Measurements from ENCODE around the gene OLIG3.

The OLIG3 gene

DNA sequence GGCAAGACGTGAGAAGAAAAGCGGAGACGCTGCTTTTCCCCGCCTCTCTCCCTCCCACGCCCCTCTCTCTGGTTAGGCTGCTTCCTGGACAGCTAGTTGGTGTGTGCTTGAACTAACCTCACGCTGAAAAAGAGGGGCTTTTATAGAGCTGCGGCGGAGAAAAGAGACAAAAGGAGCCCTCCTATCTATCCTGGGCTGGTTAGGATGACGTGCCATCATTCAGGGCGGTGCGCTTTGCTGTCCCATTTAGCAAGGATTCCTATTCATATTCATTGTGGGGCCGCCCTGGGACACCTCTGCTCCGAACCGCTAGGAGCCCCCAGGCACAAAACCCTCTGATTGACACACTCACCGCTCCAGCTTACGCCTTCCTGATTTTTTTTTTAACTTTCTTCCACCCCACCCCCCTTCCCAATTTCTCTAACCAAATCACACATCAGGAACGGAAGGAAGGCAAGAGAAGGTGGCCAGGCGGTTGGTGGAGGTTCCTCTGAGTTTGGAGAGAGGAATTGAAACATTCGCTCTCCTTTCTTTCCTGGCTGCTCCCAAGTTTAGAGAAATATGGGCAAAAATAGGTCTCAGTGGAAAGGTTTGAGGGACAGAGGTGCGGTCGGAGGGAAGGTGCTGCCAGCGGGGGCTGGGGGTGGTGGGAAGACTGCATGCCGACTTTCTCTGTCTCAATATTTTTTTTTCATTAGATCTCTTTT, at the start of gene OLIG3:
Gene OLIG3 (minus strand): TSS at position 114 of the 707 bp plus-strand sequence. CDS start 224 bp downstream, outside the sequence.
- no peak for DNase-seq (ENCODE audit: low read depth in 2 of 2)

GRCh38 chr6:137543114-137543513, 48.9 kb upstream of the OLIG3 start:
- no peak for DNase-seq (ENCODE audit: low read depth in 2 of 2)

- DNase-seq (ENCODE audit: low read depth in 2 of 2), result no peak
Observed at GRCh38 chr6:137542713-137543112, 48.5 kb upstream of the OLIG3 start.

DNA sequence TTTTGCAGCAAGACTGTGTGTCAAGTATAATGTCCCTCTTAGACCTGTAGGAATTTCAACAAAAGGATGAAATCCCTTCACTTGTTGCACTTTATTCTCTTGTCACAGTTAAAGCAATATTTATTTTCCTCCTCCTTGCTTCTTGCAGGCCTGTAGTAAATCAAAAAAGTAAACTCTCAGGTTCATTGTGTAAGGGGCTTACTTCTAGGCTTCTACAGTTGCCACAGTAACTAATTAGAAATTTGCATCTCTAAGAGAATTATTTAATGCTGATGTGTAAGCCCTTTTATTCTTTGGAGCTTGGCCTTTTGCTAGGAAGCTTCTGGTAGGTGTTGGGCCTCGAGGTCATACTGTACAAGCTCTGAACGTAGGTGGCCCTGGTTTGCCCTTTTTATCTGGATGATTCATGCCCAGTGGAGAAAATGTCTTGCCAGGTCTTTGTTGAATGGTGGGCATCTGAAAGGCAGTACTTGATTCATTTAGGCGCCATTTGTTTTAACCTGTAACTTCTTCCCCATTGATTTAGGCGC, 47.4 kb upstream of the OLIG3 start:
- no peak for DNase-seq (ENCODE audit: low read depth in 2 of 2)

GRCh38 chr6:137536104-137536773, 42.0 kb upstream of the OLIG3 start:
- DNase-seq (ENCODE audit: low read depth in 2 of 2), result no peak

DNA sequence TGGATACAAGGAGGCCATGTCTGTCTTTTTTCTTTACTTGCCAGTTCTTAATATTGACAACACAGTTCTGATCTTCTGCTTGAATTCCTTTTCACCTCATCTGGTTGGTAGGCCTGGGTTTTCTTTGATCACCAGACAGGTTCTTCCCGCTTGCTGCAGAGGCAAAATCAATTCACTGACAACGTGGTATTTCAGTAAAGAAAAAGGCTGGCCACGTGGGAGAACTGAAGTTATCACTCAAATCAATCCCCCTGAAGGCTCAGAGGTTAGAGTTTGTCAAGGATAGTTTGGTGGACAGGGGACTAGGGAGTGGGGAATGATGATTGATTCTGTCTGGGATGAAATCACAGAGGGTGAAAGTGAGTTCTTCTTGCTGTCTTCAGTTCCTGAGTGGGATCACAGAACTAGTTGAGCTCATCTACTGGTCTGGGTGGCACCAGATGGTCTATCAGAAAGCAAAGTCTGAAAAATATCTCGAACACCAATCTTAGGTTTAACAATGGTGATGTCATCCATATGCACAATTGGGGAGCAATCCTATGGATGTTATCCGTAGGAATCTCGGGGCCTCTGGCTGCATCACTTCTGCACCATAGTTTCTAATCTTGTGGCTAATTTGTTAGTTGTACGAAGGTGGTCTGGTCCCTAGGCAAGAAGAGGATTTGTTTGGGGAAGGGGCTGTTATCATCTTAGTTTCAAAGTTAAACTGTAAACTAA, 37.3 kb upstream of the OLIG3 start:
- DNase-seq (ENCODE audit: low read depth in 2 of 2), result no peak

GRCh38 chr6:137530404-137530803, 36.2 kb upstream of the OLIG3 start:
- DNase-seq (ENCODE audit: low read depth in 2 of 2), result no peak

DNA sequence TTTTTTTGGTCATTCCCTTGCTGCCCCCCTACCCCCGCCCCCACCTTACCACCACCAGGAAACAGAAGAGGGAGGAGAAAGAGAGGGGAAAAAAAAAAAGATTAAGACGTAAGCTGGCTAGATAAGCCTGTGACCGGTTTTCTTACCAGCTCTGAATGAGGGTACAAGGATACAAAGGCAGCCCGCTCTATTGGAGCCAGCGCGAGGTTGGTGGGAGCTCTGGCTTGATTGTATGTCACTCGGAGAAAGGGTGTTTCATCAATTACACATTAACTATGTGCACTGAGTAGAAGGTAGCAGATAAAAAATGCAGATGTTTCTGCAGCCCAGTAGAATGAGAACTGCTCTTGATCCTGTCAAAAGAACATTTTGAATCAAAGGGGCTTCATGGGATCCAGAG, 28.6 kb upstream of the OLIG3 start:
- no peak for DNase-seq (ENCODE audit: low read depth in 2 of 2)

GRCh38 chr6:137522198-137522798, 28.1 kb upstream of the OLIG3 start:
- no peak for DNase-seq (ENCODE audit: low read depth in 2 of 2)

DNA sequence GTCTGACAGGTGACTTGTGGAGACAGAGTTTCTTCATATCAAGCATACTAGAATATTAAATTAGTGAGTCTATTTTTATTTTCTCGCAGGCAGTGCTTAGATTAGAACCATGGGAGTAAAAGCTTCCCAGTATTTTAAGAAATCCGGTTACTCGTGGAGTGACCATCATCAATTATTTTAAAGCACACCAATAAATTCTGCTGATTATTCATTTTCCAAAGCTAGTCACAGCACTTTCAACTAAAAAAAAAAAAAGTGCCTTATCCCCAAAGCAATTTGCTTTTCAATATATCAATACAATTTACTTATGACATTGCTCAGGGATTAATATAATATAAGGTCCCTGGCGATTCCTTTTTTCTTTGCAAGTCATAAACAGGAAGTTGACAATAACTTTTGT, 26.3 kb upstream of the OLIG3 start:
- no peak for DNase-seq (ENCODE audit: low read depth in 2 of 2)

- DNase-seq (ENCODE audit: low read depth in 2 of 2), result no peak
Observed at GRCh38 chr6:137519629-137520176, 25.5 kb upstream of the OLIG3 start.

DNA sequence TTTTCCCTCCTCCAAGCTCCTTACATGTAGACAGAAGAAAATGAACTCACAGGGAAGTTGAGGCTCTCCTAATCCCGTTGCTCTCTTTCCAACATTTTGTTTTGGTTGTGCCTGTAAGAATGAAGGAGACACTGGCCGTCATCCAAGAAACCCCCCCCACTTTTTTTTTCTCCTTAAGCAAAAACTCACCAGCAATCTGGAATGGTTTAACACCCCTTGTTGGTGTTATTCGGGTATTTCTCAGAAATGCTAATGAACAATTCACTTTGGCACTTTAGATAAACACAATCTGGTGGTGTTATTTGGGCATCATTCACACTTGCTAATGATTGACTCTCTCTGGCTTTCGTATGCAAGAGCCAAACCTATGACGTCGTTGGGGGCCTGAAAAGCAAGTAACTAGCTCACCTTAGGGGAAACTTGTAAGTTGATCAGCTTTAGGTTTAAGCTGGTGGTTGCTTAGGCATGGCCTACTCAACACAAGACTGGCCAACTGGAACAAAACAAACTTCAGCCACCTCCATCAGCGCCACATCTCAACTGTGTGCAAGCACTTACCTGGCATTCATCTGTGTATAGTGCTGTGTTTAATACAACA, 24.3 kb upstream of the OLIG3 start:
- no peak for DNase-seq (ENCODE audit: low read depth in 2 of 2)

DNA sequence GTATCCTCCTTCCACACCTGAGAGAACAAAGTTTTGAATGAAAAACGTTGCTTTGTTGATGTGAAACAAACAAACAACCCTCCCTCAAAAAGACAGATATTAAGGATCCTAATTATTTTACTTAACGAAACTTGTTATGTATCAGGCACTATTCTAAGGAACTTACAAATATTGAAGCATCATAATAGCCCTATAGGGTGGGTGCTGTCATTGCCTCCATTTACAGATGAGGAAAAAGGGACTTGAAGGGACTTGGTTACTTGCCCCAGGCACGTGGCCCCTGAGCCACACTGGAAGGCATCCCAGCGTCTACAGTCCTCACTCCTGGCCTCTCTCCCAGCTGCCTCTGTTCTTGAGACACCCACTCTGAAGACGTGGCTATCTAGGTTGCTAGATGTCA, 20.2 kb upstream of the OLIG3 start:
- DNase-seq (ENCODE audit: low read depth in 2 of 2), result no peak

DNA sequence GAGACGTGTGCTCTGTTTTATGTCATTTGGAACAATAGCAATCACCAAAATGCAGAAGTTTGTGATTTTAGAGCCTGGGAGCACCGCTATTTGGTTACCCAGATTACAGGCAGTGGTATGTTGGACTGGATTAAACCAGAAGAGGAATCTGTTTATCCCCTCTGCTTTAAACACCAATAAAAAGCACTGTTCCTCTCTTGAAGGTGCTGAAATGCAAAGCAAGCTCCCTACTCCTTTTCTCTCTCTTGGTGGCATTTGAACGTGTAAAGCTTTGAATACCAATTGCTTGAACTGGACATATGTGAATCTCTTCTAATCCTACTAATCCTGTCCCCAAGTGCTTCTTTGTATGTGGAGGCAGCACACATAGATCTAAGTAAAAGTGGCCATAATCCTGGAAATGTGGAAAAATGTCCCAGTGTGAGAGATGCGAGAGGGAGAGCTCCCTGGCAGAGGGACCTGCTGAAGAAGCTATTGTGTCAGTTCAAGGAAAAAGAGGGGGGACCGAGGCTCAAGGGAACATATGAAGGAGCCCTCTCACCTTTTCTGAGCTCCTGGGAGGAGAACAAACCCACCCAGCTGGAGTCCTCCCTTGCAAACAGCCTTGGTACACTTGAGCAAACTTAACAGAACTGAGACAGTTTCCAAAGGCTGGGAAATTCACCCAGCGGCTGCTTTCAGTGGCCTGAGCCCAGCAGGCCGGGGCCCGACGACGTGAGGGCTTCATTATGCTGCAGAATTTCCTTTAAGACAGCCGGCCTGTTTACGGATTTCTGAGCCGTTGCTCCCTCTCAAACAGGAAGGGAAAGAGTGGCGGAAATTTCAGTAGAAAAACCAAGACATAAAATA, 18.8 kb upstream of the OLIG3 start:
- DNase-seq (ENCODE audit: low read depth in 2 of 2), result no peak

DNA sequence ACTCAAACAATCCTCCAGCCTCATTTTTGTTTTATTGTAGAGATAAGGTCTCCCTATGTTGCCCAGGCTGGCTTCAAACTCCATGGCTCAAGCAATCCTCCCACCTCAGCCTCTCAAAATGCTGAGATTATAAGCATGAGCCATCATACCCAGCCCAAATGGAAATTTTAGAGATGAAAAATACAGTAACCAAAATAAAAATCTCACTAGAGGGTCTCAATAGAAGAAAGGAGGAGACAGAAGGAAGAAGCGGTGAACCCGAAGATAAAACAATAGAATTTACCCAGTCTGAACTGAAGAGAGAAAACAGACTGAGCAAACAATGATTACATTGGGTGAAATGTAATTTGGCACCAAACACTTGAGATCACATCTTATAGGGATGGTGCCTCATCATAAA, 16.7 kb upstream of the OLIG3 start:
- DNase-seq (ENCODE audit: low read depth in 2 of 2), result no peak

DNA sequence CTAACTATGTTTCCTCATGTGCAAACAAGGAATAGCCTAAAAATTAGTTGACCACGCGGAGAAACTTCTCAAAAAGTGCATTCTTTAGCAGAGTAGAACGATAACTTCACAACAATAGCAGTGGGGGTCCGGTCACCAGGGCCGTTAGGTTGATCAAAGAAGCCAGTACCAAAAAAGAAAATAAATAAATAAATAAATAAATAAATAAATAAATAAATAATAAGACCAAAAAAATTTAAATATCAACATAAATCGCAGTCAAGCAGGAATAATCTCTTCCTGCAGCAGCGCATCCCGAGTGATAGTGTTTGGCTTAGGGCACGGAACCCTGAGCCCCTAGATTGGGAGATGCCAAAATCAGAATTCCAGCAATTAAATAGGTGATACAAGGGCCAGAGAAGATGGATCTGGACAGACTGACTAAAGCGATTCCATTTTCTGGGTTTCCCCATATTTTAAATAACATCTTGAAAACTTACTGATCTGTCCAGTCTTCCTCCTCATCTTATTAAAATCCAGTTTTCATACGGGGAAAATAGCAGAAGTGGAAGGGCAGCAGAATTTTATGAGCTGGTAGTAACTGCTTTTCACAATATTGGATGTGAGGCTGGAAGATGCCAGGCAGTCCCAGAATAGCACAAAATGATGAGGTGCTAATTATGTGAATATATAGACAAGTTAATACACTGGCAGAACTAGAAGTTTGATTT, 4.4 kb upstream of the OLIG3 start:
- DNase-seq (ENCODE audit: low read depth in 2 of 2), result no peak

DNA sequence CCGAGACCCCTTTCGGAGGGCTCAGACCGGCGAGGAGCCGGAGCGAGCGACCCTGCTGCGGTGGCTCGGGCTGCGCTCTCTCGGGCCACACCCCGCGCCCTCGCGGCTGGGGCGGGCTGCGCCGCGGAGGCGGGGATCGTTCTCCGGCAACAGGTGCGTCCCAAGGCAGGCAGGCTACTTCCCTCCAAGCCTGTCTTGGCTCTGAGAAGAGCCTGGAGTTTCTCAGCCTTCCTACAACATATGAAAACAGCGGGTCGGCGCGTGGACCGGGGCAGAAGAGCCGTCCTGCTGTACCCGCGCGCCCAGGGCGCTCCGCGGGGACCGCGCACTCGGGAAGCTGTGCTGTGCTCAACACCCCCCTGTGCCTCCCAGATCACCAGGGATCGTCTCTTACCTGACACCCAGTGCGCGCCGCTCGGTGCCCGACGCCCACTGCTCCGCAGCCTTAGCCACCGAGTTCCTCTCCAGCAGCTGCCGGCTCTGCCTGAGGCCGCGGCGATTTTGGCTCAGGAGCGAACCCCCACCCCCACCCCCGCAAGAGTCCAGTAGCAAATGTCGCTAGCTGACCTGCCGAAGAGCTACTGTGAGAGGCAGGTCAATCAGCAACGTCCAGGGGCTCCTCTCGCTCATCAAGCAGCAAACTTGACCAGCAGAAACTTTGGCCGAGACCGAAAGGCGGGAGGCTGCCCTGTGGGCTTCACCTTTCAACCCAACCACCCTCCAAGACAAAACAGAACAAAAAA, 3.7 kb upstream of the OLIG3 start:
- no peak for DNase-seq (ENCODE audit: low read depth in 2 of 2)

GRCh38 chr6:137496909-137497720, 2.9 kb upstream of the OLIG3 start:
- no peak for DNase-seq (ENCODE audit: low read depth in 2 of 2)

All from stimulated activated CD4-positive, alpha-beta T cell treated with anti-CD3 and anti-CD28 coated beads, Interleukin-4, amount 100 ng/mL, for 48 hours (primary cell).